Globus pallidus (tissue), 1 donor: Measurements from ENCODE around the gene CLDN22.

ENCODE experiments used
- DNase-seq: peaks from one replicate; pipeline ENCODE4 v3.0.0-alpha.2; 2015; ENCODE audit warnings: low spot score

CLDN22 gene

GRCh38 chr4:183320211-183321059, at the start of gene CLDN22:
Gene CLDN22, minus strand, starts transcription at chr4:183320276. Its CDS starts 58 bp downstream, at chr4:183320218.
- no peak for DNase-seq

DNA sequence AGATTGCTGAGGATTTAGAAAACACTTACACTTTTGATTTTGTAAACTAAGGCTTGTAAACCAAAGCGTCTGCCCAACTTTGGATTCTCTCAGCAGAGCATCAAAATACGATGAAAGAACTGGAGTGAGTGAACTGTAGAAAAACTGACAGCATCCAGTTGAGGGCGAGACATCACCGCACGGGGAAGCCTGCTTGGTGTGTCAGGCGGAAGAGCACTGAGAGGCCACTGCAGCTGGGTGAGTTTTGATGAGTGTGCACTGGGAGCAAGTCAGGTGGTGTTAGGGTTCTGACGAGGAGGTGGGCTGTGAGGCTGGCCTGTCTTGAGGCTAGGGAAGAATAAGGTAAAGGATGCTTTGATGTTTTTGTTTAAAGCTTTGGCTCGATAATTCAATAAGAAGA, 49.0 kb upstream of the CLDN22 start:
- no peak for DNase-seq

GRCh38 chr4:183366206-183366835, 46.2 kb upstream of the CLDN22 start:
- no peak for DNase-seq

DNA sequence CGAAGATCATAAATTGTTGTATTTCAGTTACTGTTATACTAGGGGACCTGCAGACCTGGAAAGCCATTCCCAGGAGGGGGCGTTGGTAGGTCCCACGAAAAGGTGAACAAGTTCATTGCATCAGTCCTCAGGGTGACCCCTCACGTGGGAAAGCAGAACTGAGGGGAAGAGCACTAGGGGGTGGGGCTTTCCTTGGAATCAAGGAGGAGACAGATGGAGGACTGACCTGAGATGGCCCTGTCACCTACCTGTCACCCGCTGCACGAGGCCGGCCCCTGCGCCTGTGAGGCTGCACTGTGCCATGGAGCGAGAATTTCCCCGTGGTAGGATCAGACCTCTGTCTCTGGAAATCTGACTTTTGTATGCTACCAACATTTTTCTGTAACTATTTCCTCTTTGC, 43.9 kb upstream of the CLDN22 start:
- no peak for DNase-seq

GRCh38 chr4:183362916-183363542, 43.0 kb upstream of the CLDN22 start:
- DNase-seq = no peak

DNA sequence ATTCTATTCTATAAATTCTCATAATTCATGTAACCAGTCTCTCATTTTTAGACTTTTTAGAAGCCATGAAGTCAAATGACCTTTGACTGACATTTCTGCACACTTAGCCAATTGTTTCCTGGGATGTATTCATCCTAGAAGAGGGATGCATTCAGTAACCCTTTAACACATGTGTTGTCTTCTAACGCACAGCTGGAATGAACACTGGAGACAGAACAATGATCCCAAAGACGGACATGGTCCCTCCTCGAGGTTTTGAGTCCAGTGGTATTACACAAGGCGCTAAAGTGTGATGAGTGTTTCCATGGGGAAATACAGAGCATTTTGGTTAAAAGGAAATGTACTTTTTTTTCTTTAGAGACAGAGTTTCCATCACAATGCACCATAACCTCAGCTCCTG, 42.0 kb upstream of the CLDN22 start:
- DNase-seq = no peak

DNA sequence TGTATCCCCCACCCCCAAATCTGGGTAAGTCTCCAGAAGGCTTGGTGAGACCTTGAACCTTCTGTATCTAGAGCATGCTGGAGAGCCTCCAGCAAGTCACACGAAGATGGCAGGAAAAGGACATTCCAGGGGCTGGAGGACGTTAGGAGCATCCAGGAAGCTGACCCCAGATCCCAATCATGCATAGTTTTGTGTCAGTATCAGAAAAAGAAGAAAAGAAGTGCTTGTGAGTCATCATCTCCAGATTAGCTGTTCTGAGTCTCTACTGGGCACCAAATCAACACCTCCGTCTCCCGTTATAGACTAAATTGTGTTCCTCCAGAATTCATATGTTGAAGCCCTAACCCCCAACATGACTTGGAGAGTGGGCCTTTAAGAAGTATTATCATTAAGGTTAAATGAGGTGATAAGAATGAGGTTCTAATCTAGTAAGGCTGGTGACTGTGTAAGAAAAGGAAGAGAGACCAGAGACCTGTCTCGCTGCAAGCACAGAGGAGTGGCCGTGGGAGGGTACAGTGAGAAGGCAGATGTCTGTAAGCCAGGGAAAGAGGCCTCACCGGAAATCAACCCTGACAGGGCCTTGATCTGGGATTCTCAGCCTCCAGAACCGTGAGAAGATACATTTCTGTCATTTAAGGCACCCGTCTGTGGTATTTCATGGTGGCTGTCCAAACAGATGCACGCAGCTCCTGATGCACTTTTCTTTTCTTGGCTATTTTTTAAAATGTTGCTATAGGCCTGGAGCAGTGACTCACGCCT, 40.3 kb upstream of the CLDN22 start:
- no peak for DNase-seq

GRCh38 chr4:183358215-183358755, 38.2 kb upstream of the CLDN22 start:
- no peak for DNase-seq

DNA sequence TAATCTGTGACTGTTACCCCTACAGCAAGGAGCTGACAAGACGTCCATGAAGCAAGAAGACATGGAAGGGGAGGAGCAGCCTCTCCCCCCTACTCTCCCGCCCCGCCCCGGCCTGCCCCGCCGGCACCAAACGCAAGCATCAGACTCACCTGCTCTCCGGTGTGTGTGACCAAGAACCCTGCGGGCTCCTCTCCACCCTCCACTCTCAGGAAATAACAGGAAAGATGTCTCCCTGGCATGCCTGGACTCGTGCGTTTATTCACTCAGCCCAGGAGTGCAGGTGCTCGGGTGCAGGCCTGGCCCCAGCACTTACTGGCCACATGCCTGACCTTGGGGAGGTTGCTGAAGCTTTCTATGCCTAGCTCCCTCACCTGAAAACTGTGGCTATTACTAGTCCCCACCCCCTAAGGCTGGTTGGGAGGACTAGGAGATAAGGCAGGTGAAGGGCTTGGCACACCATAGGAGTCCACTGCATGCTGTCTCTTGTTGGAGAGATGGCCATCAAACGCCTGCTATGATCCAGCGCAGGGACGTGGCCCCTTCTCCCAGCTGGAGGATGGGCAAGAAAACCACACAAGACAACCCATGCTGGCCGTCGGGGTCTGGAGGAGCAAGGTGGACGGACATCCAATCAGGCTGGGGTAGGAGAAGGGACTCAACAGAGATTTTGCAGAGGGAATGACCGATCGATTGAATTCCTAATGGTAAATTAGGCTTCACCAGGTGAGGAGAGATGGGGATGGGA, 37.0 kb upstream of the CLDN22 start:
- no peak for DNase-seq

GRCh38 chr4:183356173-183356830, 36.2 kb upstream of the CLDN22 start:
- no peak for DNase-seq

DNA sequence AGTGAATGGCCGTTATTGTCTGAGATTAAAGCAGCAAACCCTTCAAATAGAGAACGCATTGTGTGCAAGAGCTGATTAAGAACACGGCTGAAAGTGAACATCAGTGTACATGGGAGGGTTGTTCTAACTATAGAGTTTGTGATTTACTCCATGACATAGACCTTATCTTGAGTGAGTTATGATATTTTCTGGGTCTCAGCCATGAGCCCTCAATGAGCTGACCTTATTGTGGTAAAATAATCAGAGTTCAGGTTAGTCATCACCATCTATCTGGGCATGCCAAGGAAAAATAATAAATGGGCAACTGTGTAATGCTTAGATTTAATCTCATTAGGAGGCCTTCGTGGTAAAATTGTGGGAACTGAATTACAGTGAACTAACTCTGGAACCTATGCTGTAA, 35.3 kb upstream of the CLDN22 start:
- DNase-seq = no peak

- no peak for DNase-seq
These were observed 34.1 kb upstream of the CLDN22 start for GRCh38 chr4:183354219-183354618.

GRCh38 chr4:183353557-183353956, 33.5 kb upstream of the CLDN22 start:
- DNase-seq = no peak

GRCh38 chr4:183352546-183352945, 32.5 kb upstream of the CLDN22 start:
- DNase-seq = no peak

DNA sequence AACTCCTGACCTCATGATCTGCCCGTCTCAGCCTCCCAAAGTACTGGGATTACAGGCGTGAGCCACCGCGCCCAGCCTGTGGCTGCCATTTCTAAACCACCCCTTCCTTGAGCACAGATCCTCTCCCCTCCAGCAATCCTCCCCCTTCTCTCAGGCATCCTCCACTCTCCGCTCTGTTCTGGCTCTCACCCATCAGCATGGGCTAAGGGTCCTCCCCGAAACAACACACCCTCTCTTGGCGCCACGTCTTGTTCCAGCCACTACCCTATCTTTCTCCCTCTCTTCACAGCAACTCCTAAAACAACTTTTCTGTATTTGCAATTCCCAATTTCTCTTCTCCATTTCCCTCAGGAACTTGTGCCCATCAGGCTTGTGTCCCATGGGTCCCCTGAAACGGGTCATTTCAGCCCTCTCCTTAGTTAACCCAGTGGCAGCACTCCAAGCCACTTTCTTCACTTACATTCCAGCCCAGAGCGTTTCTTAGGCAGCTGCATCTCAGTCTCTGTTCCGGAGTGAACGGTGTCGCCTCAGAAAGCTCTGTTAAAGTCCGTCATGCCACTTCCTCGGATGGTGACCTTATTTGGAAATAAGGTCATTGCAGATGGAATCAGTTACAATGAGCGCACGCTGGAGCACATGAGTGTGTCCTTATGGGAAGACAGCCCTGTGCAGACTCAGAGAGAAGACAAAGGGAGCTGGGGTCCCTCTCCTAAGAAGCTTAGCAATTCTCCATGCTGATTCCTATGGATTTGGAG, 30.4 kb upstream of the CLDN22 start:
- no peak for DNase-seq

DNA sequence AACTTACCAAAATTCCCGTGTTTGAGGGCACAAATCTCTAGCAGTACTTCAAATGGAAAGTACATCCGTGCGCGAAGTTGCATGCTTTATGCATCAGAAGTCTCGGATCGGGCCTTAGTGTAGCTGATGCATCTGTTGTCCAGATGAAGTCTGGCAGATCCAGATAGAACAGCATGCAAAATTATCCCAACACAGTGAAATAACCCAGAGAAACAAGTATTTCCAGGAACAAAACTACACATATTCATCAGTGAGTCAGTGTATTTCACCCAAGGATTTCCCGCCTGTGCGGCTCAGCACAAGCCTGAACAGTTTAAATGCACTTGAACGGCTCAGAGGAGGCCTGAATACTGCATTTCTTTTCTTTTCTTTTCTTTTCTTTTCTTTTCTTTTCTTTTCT, 29.6 kb upstream of the CLDN22 start:
- no peak for DNase-seq

- DNase-seq = no peak
These were observed 28.9 kb upstream of the CLDN22 start for GRCh38 chr4:183348706-183349659.

GRCh38 chr4:183348136-183348535, 28.1 kb upstream of the CLDN22 start:
- DNase-seq = no peak

- no peak for DNase-seq
These were observed 27.5 kb upstream of the CLDN22 start for GRCh38 chr4:183347566-183347965.
